Activated CD4-positive, alpha-beta memory T cell treated with anti-CD3 and anti-CD28 coated beads for 36 hours (primary cell): Measurements from ENCODE around the gene COL8A2. TPM values are rescaled to one million over a fixed set of nuclear protein-coding genes. Genes with fewer than 3 reads are reported as not detected.
A peak's percentile ranks its signal among the peaks of the same experiment; 100 is the strongest.

Experiments
- CTCF ChIA-PET: fragments of 350-600 bp; sonication (Branson Sonifier 250); formaldehyde crosslinking; loops from one replicate; lab custom pipeline; 2021; ENCODE audit warnings: antibody characterized with exemption, inconsistent platforms; lab: Charles Lee
- POLR2A ChIA-PET: fragments of 350-600 bp; sonication (Branson Sonifier 250); formaldehyde crosslinking; loops from one replicate; lab custom pipeline; 2021; ENCODE audit warnings: antibody characterized with exemption; lab: Charles Lee
- DNase-seq: peaks from one replicate; pipeline ENCODE4 v3.0.0-alpha.2; 2020
- H3K27ac Mint-ChIP-seq: one replicate; pipeline ENCODE4 v1.8.0; 2021; ENCODE audit warnings: mixed read lengths
- H3K27me3 Mint-ChIP-seq: one replicate; pipeline ENCODE4 v1.8.0; 2021; ENCODE audit warnings: mixed read lengths
- H3K36me3 Mint-ChIP-seq: one replicate; pipeline ENCODE4 v1.8.0; 2021; ENCODE audit warnings: mixed read lengths
- H3K4me1 Mint-ChIP-seq: one replicate; pipeline ENCODE4 v1.8.0; 2021; ENCODE audit warnings: low read depth, mixed read lengths
- H3K4me3 Mint-ChIP-seq: one replicate; pipeline ENCODE4 v1.8.0; 2021; ENCODE audit warnings: mild to moderate bottlenecking, mixed read lengths
- H3K9me3 Mint-ChIP-seq: one replicate; pipeline ENCODE4 v1.8.0; 2021; ENCODE audit warnings: mixed read lengths
- intact Hi-C: fragments of 100-400 bp; cut with micrococcal nuclease; formaldehyde crosslinking; loops from one replicate; pipeline ENCODE4 v1.15.1; 2023
- total RNA-seq, 2 experiments: library from RNA; stranded (reverse); gene quantifications; one replicate each; pipeline ENCODE4 v1.2.3, GENCODE V29; 2021

Gene COL8A2
- total RNA-seq, 2 experiments from 2014 or later, result not detected

DNA sequence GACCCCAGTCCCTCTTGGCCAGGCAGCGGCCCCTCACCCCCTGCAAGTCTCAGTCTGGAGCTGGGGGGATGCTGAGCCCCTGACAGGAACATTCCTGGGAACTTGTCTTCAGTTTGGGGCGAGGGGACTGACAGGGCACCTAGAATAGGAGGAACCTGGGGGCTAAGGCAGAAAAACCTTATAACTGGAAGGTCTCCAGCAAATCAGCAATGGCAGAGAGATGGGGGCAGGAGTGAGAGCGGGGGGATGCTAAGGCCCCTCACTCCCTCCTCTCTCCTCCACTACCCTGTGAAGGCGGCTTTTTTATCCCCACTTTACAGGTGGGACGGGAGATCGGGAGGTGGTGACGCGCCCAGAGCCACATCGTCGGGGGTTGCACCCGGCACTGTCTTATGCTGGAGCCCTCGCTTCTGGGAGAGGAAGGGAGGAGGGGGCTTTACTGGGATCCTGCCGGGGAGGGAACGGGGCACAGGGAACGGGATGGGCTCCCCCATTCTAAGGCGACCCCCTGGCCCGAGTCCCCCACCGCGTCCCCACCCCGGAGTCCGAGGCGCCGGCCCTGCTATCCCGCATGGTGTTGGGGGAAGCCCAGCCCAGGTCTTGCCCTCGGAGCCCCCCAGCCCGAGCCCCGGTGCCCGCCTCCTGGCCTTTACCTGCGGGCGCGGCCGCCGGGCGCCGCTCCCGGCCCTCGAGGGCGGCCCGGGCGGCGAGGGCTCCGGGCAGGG, 456 bp downstream of the COL8A2 start:
- intact Hi-C loops, result no loop called here
- DNase-seq, result no peak
- H3K36me3 Mint-ChIP-seq, result no peaks in the 10 kb centered on the region
- H3K27me3 Mint-ChIP-seq, result peaks cover 37% of the 10 kb centered on the region
- POLR2A ChIA-PET, result no interaction called here
- no peaks in the 10 kb centered on the region for H3K9me3 Mint-ChIP-seq
- no peak overlapping the region for H3K4me3 Mint-ChIP-seq
- peaks cover 15% of the 10 kb centered on the region for H3K4me1 Mint-ChIP-seq
- CTCF ChIA-PET, result no interaction called here
- H3K27ac Mint-ChIP-seq, result no peak overlapping the region

GRCh38 chr1:36123356-36123755, 1.7 kb downstream of the COL8A2 start:
- Mint-ChIP-seq H3K36me3 (no peaks in the 10 kb centered on the region), H3K4me3 (no peak overlapping the region), H3K4me1 (peaks cover 15% of the 10 kb centered on the region), H3K9me3 (no peaks in the 10 kb centered on the region), H3K27me3 (peaks cover 37% of the 10 kb centered on the region), H3K27ac (no peak overlapping the region)
- ChIA-PET CTCF (no interaction called here), POLR2A (interaction anchor here (0.6 kb wide), 1 partner anchor 18 kb away, joined by 4 read pairs; no protein-coding TSS in a partner anchor)
- DNase-seq, result peak; percentile 20
- intact Hi-C loops, result no loop called here

DNA sequence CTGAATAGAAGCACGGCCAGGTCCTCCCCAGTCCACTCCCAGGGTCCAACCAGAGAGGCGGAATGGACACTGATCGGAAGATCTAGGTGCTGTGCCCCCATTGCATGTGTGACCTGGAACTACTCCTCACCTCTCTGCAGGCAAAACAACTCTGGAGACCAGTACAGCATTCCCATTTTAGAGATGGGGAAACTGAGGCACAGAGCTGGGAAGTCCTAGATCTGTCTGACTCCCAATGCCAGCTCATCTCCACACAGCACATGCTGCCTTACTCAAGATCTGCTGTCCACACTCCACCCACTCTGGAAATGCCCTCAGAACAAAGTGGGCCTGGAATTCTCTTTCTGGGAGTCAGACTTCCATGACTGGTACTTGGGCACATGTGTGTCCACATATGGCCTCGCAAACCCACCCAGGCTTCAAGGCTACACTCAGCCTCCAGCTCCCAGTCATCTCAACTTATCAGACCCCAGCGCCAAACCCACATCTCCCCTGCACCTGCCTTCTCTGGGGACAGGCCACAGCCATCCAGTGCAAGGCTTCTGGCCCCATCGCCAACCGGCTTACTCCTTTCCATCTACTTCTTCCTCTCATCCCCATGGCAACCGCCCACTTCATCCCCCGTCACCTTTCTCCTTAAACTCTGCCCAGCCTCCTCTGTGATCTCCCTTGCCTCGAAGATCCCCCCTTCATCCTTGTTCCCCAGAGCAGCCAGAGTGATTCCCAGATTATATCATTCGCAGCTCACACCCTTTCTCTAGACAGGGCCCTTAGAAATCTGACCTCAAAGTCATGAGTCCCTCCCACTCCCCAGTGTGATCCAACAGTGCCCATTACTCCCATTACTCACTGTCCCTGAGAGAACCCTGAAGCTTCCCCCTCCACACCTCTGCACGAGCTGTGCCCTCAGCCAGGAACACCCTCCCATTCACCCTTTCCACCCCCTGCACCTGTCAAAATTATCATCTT, 2.7 kb downstream of the COL8A2 start:
- Mint-ChIP-seq H3K4me1 (peaks cover 15% of the 10 kb centered on the region), H3K27ac (no peak overlapping the region), H3K27me3 (peaks cover 37% of the 10 kb centered on the region), H3K9me3 (no peaks in the 10 kb centered on the region), H3K4me3 (no peak overlapping the region), H3K36me3 (no peaks in the 10 kb centered on the region)
- no peak for DNase-seq
- intact Hi-C loops, result no loop called here
- ChIA-PET POLR2A (interaction anchor here (0.6 kb wide), 1 partner anchor 17 kb away, joined by 4 read pairs; no protein-coding TSS in a partner anchor), CTCF (no interaction called here)

- intact Hi-C loops, result no loop called here
- no peaks in the 10 kb centered on the region for H3K9me3 Mint-ChIP-seq
- H3K4me3 Mint-ChIP-seq, result no peak overlapping the region
- no peak overlapping the region for H3K27ac Mint-ChIP-seq
- H3K27me3 Mint-ChIP-seq, result peaks cover 27% of the 10 kb centered on the region
- ChIA-PET CTCF (interaction anchor here (1.6 to 3.4 kb wide), 2 partner anchors 14 to 69 kb away, joined by 5 to 20 read pairs; no protein-coding TSS in a partner anchor), POLR2A (no interaction called here)
- peaks cover 7% of the 10 kb centered on the region for H3K4me1 Mint-ChIP-seq
- no peaks in the 10 kb centered on the region for H3K36me3 Mint-ChIP-seq
- no peak for DNase-seq
These were observed 5.6 kb downstream of the COL8A2 start for GRCh38 chr1:36119456-36119855.

DNA sequence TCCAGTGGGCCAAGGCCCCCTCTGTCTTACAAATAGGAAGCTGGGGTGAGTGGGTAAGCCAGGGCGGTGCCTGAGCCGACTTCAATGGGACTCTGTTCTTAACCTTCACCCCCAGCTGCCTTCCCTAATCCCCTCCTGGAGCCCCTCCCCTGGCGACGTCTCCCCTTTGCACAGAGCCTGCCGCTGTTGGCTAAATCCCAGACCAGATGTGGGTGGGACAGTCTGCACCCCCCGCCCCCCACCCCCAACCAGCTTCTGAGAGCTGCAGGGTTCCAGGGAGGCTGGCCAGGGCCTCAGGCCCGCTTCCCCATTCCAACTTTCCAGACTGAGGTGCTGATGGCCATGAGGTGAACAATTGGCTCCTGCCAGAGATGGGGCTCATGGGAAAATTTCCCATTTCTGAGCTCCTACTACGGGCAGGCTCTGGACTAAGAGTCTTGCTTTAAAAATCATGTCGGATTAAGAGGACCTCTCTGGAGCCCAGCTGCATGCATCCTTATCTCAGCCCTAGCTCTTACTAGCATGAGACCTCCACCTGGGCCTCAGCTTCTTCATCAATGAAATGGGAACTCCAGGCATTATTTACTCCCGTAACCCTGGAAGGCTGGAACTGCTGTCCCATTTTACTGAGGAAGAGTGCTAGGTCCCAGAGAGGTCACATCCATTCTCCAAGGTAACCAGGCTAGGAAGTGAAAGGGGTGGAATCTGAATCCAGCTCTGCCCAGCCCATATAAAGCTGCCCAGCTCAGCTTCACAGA, 6.4 kb downstream of the COL8A2 start:
- Mint-ChIP-seq H3K36me3 (no peaks in the 10 kb centered on the region), H3K4me3 (no peak overlapping the region), H3K4me1 (peaks cover 4% of the 10 kb centered on the region), H3K27ac (no peak overlapping the region), H3K27me3 (peaks cover 19% of the 10 kb centered on the region), H3K9me3 (no peaks in the 10 kb centered on the region)
- CTCF ChIA-PET, result interaction anchor here (1.6 to 3.4 kb wide), 2 partner anchors 15 to 70 kb away, joined by 5 to 20 read pairs; no protein-coding TSS in a partner anchor
- POLR2A ChIA-PET, result interaction anchor here (0.7 kb wide), 1 partner anchor 300 kb away, joined by 4 read pairs; no protein-coding TSS in a partner anchor
- DNase-seq, result no peak
- intact Hi-C loops, result no loop called here

GRCh38 chr1:36116901-36117300, 8.1 kb downstream of the COL8A2 start:
- Mint-ChIP-seq H3K36me3 (no peaks in the 10 kb centered on the region), H3K4me3 (no peak overlapping the region), H3K27ac (no peak overlapping the region), H3K4me1 (no peaks in the 10 kb centered on the region), H3K27me3 (peaks cover 3% of the 10 kb centered on the region), H3K9me3 (no peaks in the 10 kb centered on the region)
- POLR2A ChIA-PET, result no interaction called here
- no peak for DNase-seq
- intact Hi-C loops, result no loop called here
- CTCF ChIA-PET, result interaction anchor here (1.0 to 3.4 kb wide), 2 partner anchors 14 to 17 kb away, joined by 6 to 20 read pairs; no protein-coding TSS in a partner anchor

DNA sequence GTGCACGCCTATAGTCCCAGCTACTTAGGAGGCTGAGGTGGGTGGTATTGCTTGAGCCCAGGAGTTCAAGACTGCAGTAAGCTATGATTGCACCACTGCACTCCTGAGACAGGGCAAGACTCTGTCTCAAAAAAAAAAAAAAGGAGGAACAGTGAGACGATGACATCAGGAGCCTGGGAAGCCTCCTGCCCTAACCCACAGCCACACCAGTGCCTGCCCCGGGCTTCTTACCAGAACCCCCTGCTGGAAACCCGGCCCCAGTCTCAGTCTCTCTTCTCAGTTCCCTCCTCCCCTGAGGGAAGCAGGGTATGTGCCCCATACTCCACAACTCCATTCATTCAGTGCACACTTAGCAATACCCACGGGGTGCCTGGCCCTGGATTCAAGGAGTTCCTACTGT, 9.1 kb downstream of the COL8A2 start:
- Mint-ChIP-seq H3K27ac (no peak overlapping the region), H3K27me3 (no peaks in the 10 kb centered on the region), H3K4me1 (peaks cover 4% of the 10 kb centered on the region), H3K9me3 (no peaks in the 10 kb centered on the region), H3K4me3 (no peak overlapping the region), H3K36me3 (no peaks in the 10 kb centered on the region)
- DNase-seq, result no peak
- POLR2A ChIA-PET, result no interaction called here
- CTCF ChIA-PET, result interaction anchor here (0.6 kb wide), 1 partner anchor 76 kb away, joined by 4 read pairs; no protein-coding TSS in a partner anchor
- intact Hi-C loops, result no loop called here

- H3K36me3 Mint-ChIP-seq, result no peaks in the 10 kb centered on the region
- no peak overlapping the region for H3K4me3 Mint-ChIP-seq
- peaks cover 5% of the 10 kb centered on the region for H3K4me1 Mint-ChIP-seq
- H3K9me3 Mint-ChIP-seq, result no peaks in the 10 kb centered on the region
- no peak overlapping the region for H3K27ac Mint-ChIP-seq
- H3K27me3 Mint-ChIP-seq, result no peaks in the 10 kb centered on the region
- POLR2A ChIA-PET, result no interaction called here
- DNase-seq, result no peak
- CTCF ChIA-PET, result interaction anchor here (0.6 kb wide), 1 partner anchor 77 kb away, joined by 4 read pairs; no protein-coding TSS in a partner anchor
- intact Hi-C loops, result no loop called here
These were observed 9.8 kb downstream of the COL8A2 start for GRCh38 chr1:36115200-36115669.

DNA sequence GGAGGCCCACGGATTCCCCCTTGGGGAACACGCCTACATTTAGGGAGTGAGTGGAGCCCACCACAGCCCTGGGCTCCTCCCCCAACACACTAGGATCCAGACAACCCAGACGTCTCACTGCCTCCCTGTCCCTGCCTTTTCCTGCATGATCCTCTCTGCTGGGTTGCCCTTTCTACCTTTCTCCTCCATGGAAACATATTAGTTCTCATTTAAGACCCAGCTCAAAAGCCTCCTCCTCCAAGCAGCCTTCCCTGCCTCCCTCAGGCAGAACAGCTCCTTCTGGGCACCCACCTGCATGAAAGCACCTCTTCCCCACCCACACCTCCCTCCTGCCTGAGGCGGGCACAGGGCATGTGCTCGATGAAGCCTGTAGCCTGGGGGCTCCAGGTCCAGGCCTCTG, 10.7 kb downstream of the COL8A2 start:
- POLR2A ChIA-PET, result no interaction called here
- no peaks in the 10 kb centered on the region for H3K9me3 Mint-ChIP-seq
- H3K4me3 Mint-ChIP-seq, result no peak overlapping the region
- H3K4me1 Mint-ChIP-seq, result peaks cover 8% of the 10 kb centered on the region
- H3K27ac Mint-ChIP-seq, result no peak overlapping the region
- no peaks in the 10 kb centered on the region for H3K36me3 Mint-ChIP-seq
- no peaks in the 10 kb centered on the region for H3K27me3 Mint-ChIP-seq
- no peak for DNase-seq
- CTCF ChIA-PET, result no interaction called here
- intact Hi-C loops, result no loop called here

DNA sequence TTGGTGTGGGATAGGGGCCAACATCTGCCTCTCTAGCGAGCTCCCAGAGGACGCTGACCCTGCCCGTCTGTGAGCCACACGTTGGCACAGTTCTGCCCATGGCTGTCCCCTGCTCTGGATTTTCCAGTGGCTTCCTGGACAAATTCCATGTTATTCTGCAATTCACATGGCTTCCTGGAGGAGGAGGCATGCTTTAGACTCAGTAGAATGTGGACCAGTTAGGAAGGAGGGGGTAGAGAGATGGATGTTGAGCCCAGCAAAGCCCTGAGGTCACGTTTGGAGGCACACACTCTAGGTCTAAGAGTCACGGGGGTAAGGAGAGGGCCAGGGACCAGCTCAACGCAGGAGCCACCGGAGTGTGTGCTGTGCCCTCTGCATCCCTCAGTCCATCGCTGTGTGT, 12.2 kb downstream of the COL8A2 start:
- CTCF ChIA-PET, result no interaction called here
- no peaks in the 10 kb centered on the region for H3K36me3 Mint-ChIP-seq

GRCh38 chr1:36111151-36111550, 13.9 kb downstream of the COL8A2 start:
- Mint-ChIP-seq H3K27ac (peak overlapping the region; percentile 28), H3K4me1 (peaks cover 17% of the 10 kb centered on the region)

More for the DNA sequence above, 12.2 kb downstream of the COL8A2 start:
- H3K4me1 Mint-ChIP-seq, result peaks cover 17% of the 10 kb centered on the region
- no peak overlapping the region for H3K4me3 Mint-ChIP-seq
- H3K27ac Mint-ChIP-seq, result no peak overlapping the region
- intact Hi-C loops, result no loop called here
- DNase-seq, result no peak
- no peaks in the 10 kb centered on the region for H3K27me3 Mint-ChIP-seq
- POLR2A ChIA-PET, result no interaction called here
- no peaks in the 10 kb centered on the region for H3K9me3 Mint-ChIP-seq

More at GRCh38 chr1:36111151-36111550, 13.9 kb downstream of the COL8A2 start:
- H3K36me3 Mint-ChIP-seq, result no peaks in the 10 kb centered on the region
- DNase-seq, result no peak
- ChIA-PET CTCF (interaction anchor here (1.4 to 1.8 kb wide), 2 partner anchors 11 to 24 kb away, joined by 4 read pairs; no protein-coding TSS in a partner anchor), POLR2A (no interaction called here)
- intact Hi-C loops, result no loop called here
- no peaks in the 10 kb centered on the region for H3K27me3 Mint-ChIP-seq
- no peaks in the 10 kb centered on the region for H3K9me3 Mint-ChIP-seq
- H3K4me3 Mint-ChIP-seq, result no peak overlapping the region
